OCI-LY3 (cell line): ENCODE measurements around the gene BCOR.

Experiments used
- H2AFZ ChIP-seq: fragments of 200-600, 300-600 bp; shearing (Covaris generic); 2 replicates; pipeline ENCODE4 v1.6.0; 2014; ENCODE audit warnings: antibody characterized with exemption, low read depth, low read length
- H3K27ac ChIP-seq: fragments of 200-600, 300-600 bp; sonication (generic); 2 replicates; pipeline ENCODE4 v1.5.1; 2014; ENCODE audit warnings: mild to moderate bottlenecking, low read length, moderate library complexity, mixed read lengths
- H3K27me3 ChIP-seq: fragments of 200-600, 300-600 bp; sonication (generic); 2 replicates; pipeline ENCODE4 v1.6.1; 2014; ENCODE audit warnings: low read depth, low read length, mixed read lengths
- H3K36me3 ChIP-seq: fragments of 200-600, 300-600 bp; sonication (generic); replicated peaks from 2 replicates; pipeline ENCODE3; 2014; ENCODE audit warnings: low read depth, low read length, mixed read lengths
- H3K4me1 ChIP-seq: fragments of 300-600, 200-600 bp; sonication (generic); 2 replicates; pipeline ENCODE4 v1.6.1; 2014; ENCODE audit warnings: low read length, mixed read lengths
- H3K4me2 ChIP-seq: fragments of 200-600, 300-600 bp; sonication (generic); 2 replicates; pipeline ENCODE4 v1.6.1; 2014; ENCODE audit warnings: low read length, mixed read lengths
- H3K4me3 ChIP-seq: fragments of 300-600, 200-600 bp; sonication (generic); 2 replicates; pipeline ENCODE4 v1.5.1; 2014; ENCODE audit warnings: antibody characterized with exemption, mild to moderate bottlenecking, low read length, moderate library complexity
- H3K79me2 ChIP-seq: fragments of 300-600, 200-600 bp; shearing (Covaris generic); 2 replicates; pipeline ENCODE4 v1.6.1; 2014; ENCODE audit warnings: mild to moderate bottlenecking, low read length, mixed read lengths
- H3K9ac ChIP-seq: fragments of 300-600, 200-600 bp; shearing (Covaris generic); 2 replicates; pipeline ENCODE4 v1.6.0; 2014; ENCODE audit warnings: mild to moderate bottlenecking, low read length, moderate library complexity
- H3K9me3 ChIP-seq: fragments of 200-600, 300-600 bp; shearing (Covaris generic); 2 replicates; pipeline ENCODE4 v1.6.1; 2014; ENCODE audit warnings: low read length, mixed read lengths; ENCODE audit not compliant: insufficient read depth
- H4K20me1 ChIP-seq: fragments of 200-600, 300-600 bp; sonication (generic); 2 replicates; pipeline ENCODE4 v1.6.1; 2016; ENCODE audit warnings: low read length, mixed read lengths; ENCODE audit not compliant: insufficient read depth
- CTCF ChIP-seq: fragments of 200-600, 300-600 bp; sonication (generic); IDR thresholded peaks from 2 replicates; pipeline ENCODE4 v1.5.1; 2014; ENCODE audit warnings: antibody characterized with exemption, low read length, low read depth
- EZH2phosphoT487 ChIP-seq: fragments of 200-600 bp; shearing (Covaris generic); IDR thresholded peaks from 2 replicates; pipeline ENCODE4 v1.6.1; 2018; ENCODE audit warnings: antibody characterized with exemption, mixed run types, low read depth

Gene BCOR

GRCh38 chrX:40098264-40099054, 701 bp upstream of the BCOR start:
- H3K4me1 ChIP-seq, result peaks cover 33% of the 10 kb centered on the region
- no peak for TF ChIP-seq CTCF
- TF ChIP-seq EZH2phosphoT487, result no peak
- H3K9me3 ChIP-seq, result no peaks in the 10 kb centered on the region
- H3K27ac ChIP-seq, result peak overlapping the region; percentile 96
- H2AFZ ChIP-seq, result no peak overlapping the region
- peak overlapping the region; percentile 88 for H3K9ac ChIP-seq
- H3K36me3 ChIP-seq, result peaks cover 3% of the 10 kb centered on the region
- H3K79me2 ChIP-seq, result peaks cover 37% of the 10 kb centered on the region
- peak overlapping the region; percentile 95 for H3K4me2 ChIP-seq
- H4K20me1 ChIP-seq, result peaks cover 24% of the 10 kb centered on the region
- H3K4me3 ChIP-seq, result peak overlapping the region; percentile 95
- H3K27me3 ChIP-seq, result no peaks in the 10 kb centered on the region

- TF ChIP-seq EZH2phosphoT487 (no peak), CTCF (no peak)
- no peak overlapping the region for H2AFZ ChIP-seq
- H3K4me1 ChIP-seq, result peaks cover 33% of the 10 kb centered on the region
- no peaks in the 10 kb centered on the region for H3K27me3 ChIP-seq
- peak overlapping the region; percentile 95 for H3K4me3 ChIP-seq
- H3K9me3 ChIP-seq, result no peaks in the 10 kb centered on the region
- peaks cover 37% of the 10 kb centered on the region for H4K20me1 ChIP-seq
- H3K36me3 ChIP-seq, result peaks cover 10% of the 10 kb centered on the region
- peak overlapping the region; percentile 89 for H3K9ac ChIP-seq
- peak overlapping the region; percentile 85; the same call in 1 of the 2 replicates for H3K4me2 ChIP-seq
- H3K79me2 ChIP-seq, result peaks cover 51% of the 10 kb centered on the region
- H3K27ac ChIP-seq, result peak overlapping the region; percentile 72
These were observed 636 bp downstream of the BCOR start for GRCh38 chrX:40097141-40097503.

GRCh38 chrX:40096395-40097091, 1.2 kb downstream of the BCOR start:
- peak overlapping the region; percentile 89 for H3K9ac ChIP-seq
- H4K20me1 ChIP-seq, result peaks cover 40% of the 10 kb centered on the region
- peaks cover 57% of the 10 kb centered on the region for H3K79me2 ChIP-seq
- H3K27me3 ChIP-seq, result no peaks in the 10 kb centered on the region
- peak overlapping the region; percentile 72 for H3K27ac ChIP-seq
- TF ChIP-seq EZH2phosphoT487 (no peak), CTCF (no peak)
- H3K9me3 ChIP-seq, result no peaks in the 10 kb centered on the region
- peaks cover 33% of the 10 kb centered on the region for H3K4me1 ChIP-seq
- peak overlapping the region; percentile 85 for H3K4me2 ChIP-seq
- H3K4me3 ChIP-seq, result peak overlapping the region; percentile 95
- peaks cover 10% of the 10 kb centered on the region for H3K36me3 ChIP-seq
- no peak overlapping the region for H2AFZ ChIP-seq

DNA sequence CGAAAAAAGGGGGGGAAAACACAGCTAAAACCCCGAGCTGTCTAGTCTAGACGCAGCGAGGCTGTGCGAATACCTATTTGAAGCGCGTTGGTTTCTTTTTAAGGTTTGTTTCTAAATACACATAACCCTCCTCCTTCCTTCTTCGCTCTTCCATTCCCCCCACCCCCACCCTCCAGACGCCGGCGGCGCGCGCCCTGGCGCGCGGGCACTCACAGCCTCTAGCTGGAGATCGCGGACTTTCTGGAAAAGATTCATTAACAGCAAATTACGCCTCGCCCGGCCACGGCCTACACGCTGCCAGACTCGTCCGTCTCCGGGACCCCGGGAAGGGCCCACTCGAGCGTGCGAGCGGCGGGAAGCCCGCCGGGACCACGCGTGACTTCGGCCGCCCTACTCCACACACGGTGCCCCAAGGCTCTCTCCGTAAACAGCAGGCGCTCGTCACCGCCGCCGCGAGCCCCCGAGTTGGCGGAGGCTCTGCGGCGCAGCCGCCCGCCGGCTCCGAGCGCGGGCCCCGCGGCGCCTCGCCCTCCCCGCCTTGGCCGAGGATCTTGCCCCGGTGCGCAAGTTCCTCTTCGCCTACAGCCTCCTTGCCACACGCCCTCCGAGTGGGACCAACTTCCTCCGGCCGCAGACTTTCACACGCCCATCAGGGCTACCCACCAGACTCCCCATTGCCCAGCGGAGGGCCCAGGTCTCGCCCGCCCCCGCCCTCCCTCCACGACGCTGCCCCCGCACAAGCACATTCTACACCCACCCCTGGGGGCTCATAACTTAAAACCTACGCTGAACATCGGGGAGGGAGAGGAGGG, 2.0 kb downstream of the BCOR start:
- H3K36me3 ChIP-seq, result peaks cover 10% of the 10 kb centered on the region

More for the DNA sequence above, 2.0 kb downstream of the BCOR start:
- no peak overlapping the region for H2AFZ ChIP-seq
- H3K27ac ChIP-seq, result peak overlapping the region; percentile 72
- H3K9me3 ChIP-seq, result no peaks in the 10 kb centered on the region
- peak overlapping the region; percentile 89 for H3K9ac ChIP-seq
- peaks cover 64% of the 10 kb centered on the region for H3K79me2 ChIP-seq
- H3K27me3 ChIP-seq, result no peaks in the 10 kb centered on the region
- H3K4me3 ChIP-seq, result peak overlapping the region; percentile 95
- peaks cover 47% of the 10 kb centered on the region for H4K20me1 ChIP-seq
- H3K4me2 ChIP-seq, result peak overlapping the region; percentile 85
- TF ChIP-seq EZH2phosphoT487 (no peak), CTCF (no peak)
- peaks cover 26% of the 10 kb centered on the region for H3K4me1 ChIP-seq
